SJCRH30 (cell line): Measurements from ENCODE around the gene PRR7. TPM values are rescaled to one million over a fixed set of nuclear protein-coding genes. Genes with fewer than 3 reads are reported as not detected.
"Not testable (repeated sequence)": the region's sequence is repeated elsewhere in the genome, so short reads cannot be mapped to it uniquely, and the experiment has no call there.

Experiments
- DNase-seq, 2 experiments: peaks; one replicate each; pipeline ENCODE4 v3.0.0-alpha.2; 2015 to 2020
- H3K27ac ChIP-seq: fragments of 250-450 bp; sonication (Bioruptor Pico); 2 replicates; pipeline ENCODE4 v1.5.1; 2020; ENCODE audit warnings: mild to moderate bottlenecking, moderate library complexity
- H3K27me3 ChIP-seq: fragments of 250-450 bp; sonication (Bioruptor Pico); 2 replicates; pipeline ENCODE4 v1.5.1; 2020; ENCODE audit warnings: mild to moderate bottlenecking, moderate library complexity
- H3K36me3 ChIP-seq: fragments of 250-450 bp; sonication (Bioruptor Pico); 2 replicates; pipeline ENCODE4 v1.5.1; 2020; ENCODE audit warnings: mild to moderate bottlenecking, moderate library complexity
- H3K4me1 ChIP-seq: fragments of 250-450 bp; sonication (Bioruptor Pico); 2 replicates; pipeline ENCODE4 v1.5.1; 2020; ENCODE audit warnings: mild to moderate bottlenecking, moderate library complexity
- H3K4me3 ChIP-seq: fragments of 250-450 bp; sonication (Bioruptor Pico); 2 replicates; pipeline ENCODE4 v1.5.1; 2020; ENCODE audit warnings: mild to moderate bottlenecking, moderate library complexity
- H3K9me3 ChIP-seq: fragments of 250-450 bp; sonication (Bioruptor Pico); replicated peaks from 2 replicates; pipeline ENCODE4 v1.5.1; 2020; ENCODE audit warnings: mild to moderate bottlenecking, moderate library complexity
- total RNA-seq: library from RNA; depleted of rRNA; stranded (reverse); fragments of >200 nt; shearing (Covaris generic); gene quantifications from 2 replicates; pipeline ENCODE4 v1.2.3, GENCODE V29; 2014

PRR7 gene
- total RNA-seq, 1 experiment from 2014 or later, result 6.4 TPM

- Histone ChIP-seq H3K9me3 (no peaks in the 10 kb centered on the region), H3K27me3 (no peaks in the 10 kb centered on the region), H3K4me3 (no peak overlapping the region), H3K36me3 (no peaks in the 10 kb centered on the region), H3K4me1 (peaks cover 32% of the 10 kb centered on the region), H3K27ac (peak overlapping the region; percentile 79)
- peak; percentile 92 to 96 for DNase-seq
These were observed 33.9 kb upstream of the PRR7 start for GRCh38 chr5:177412603-177413233.

- no peaks in the 10 kb centered on the region for H3K36me3 ChIP-seq
- no peak for DNase-seq
- H3K4me3 ChIP-seq, result no peak overlapping the region
- H3K27ac ChIP-seq, result no peak overlapping the region
- H3K4me1 ChIP-seq, result peaks cover 32% of the 10 kb centered on the region
- H3K27me3 ChIP-seq, result no peaks in the 10 kb centered on the region
- H3K9me3 ChIP-seq, result no peaks in the 10 kb centered on the region
These were observed 32.1 kb upstream of the PRR7 start for GRCh38 chr5:177414481-177414880.

GRCh38 chr5:177417081-177417480, 29.5 kb upstream of the PRR7 start:
- not testable (repeated sequence) for H3K27me3 ChIP-seq, H3K27ac ChIP-seq, DNase-seq, H3K4me3 ChIP-seq, H3K9me3 ChIP-seq, H3K36me3 ChIP-seq
- H3K4me1 ChIP-seq, result peaks cover 34% of the 10 kb centered on the region

GRCh38 chr5:177419046-177419445, 27.6 kb upstream of the PRR7 start:
- peak; percentile 44 to 62 for DNase-seq
- Histone ChIP-seq H3K4me3 (no peak overlapping the region), H3K27me3 (no peaks in the 10 kb centered on the region), H3K27ac (no peak overlapping the region), H3K4me1 (peaks cover 16% of the 10 kb centered on the region), H3K36me3 (no peaks in the 10 kb centered on the region), H3K9me3 (no peaks in the 10 kb centered on the region)

GRCh38 chr5:177420472-177420871, 26.1 kb upstream of the PRR7 start:
- DNase-seq, H3K36me3 ChIP-seq, H3K4me3 ChIP-seq, H3K27ac ChIP-seq, H3K27me3 ChIP-seq, H3K9me3 ChIP-seq: not testable (repeated sequence)
- peaks cover 13% of the 10 kb centered on the region for H3K4me1 ChIP-seq

- no peak overlapping the region for H3K4me3 ChIP-seq
- H3K27me3 ChIP-seq, result no peaks in the 10 kb centered on the region
- peaks cover 14% of the 10 kb centered on the region for H3K4me1 ChIP-seq
- no peaks in the 10 kb centered on the region for H3K36me3 ChIP-seq
- no peaks in the 10 kb centered on the region for H3K9me3 ChIP-seq
- no peak overlapping the region for H3K27ac ChIP-seq
- peak; percentile 40 to 54 for DNase-seq
These were observed 25.4 kb upstream of the PRR7 start for GRCh38 chr5:177421062-177421798.

GRCh38 chr5:177423671-177424070, 22.9 kb upstream of the PRR7 start:
- Histone ChIP-seq H3K27me3 (no peaks in the 10 kb centered on the region), H3K36me3 (no peaks in the 10 kb centered on the region), H3K9me3 (no peaks in the 10 kb centered on the region), H3K4me1 (peaks cover 20% of the 10 kb centered on the region), H3K4me3 (no peak overlapping the region), H3K27ac (no peak overlapping the region)
- no peak for DNase-seq

- H3K27ac ChIP-seq, result peak overlapping the region; percentile 67
- H3K27me3 ChIP-seq, result no peaks in the 10 kb centered on the region
- peaks cover 31% of the 10 kb centered on the region for H3K4me1 ChIP-seq
- H3K4me3 ChIP-seq, result peak overlapping the region; percentile 62
- DNase-seq, result no peak
- no peaks in the 10 kb centered on the region for H3K9me3 ChIP-seq
- no peaks in the 10 kb centered on the region for H3K36me3 ChIP-seq
These were observed 21.3 kb upstream of the PRR7 start for GRCh38 chr5:177425196-177425800.

- H3K4me1 ChIP-seq, result peaks cover 32% of the 10 kb centered on the region
- peak overlapping the region; percentile 62 for H3K4me3 ChIP-seq
- 0 out of 2 replicates have a peak, but pooled peaks cover 4% of the 10 kb centered on the region for H3K36me3 ChIP-seq
- no peaks in the 10 kb centered on the region for H3K9me3 ChIP-seq
- no peaks in the 10 kb centered on the region for H3K27me3 ChIP-seq
- DNase-seq, result peak; percentile 100
- H3K27ac ChIP-seq, result peak overlapping the region; percentile 67
These were observed 20.6 kb upstream of the PRR7 start for GRCh38 chr5:177425801-177426565.

GRCh38 chr5:177426566-177427210, 19.9 kb upstream of the PRR7 start, which contains the start of gene GRK6:
Gene GRK6, plus strand, starts transcription at chr5:177426676. Its CDS starts 170 bp downstream, at chr5:177426846.
- peak; percentile 47 to 56 for DNase-seq
- Histone ChIP-seq H3K27ac (peak within 1 kb of the TSS; percentile 71), H3K36me3 (0 out of 2 replicates have a peak, but pooled peaks cover 5% of the 10 kb centered on the region), H3K9me3 (no peaks in the 10 kb centered on the region), H3K4me3 (peak within 1 kb of the TSS; percentile 89), H3K4me1 (peaks cover 27% of the 10 kb centered on the region), H3K27me3 (no peaks in the 10 kb centered on the region)

- H3K4me1 ChIP-seq, result peaks cover 25% of the 10 kb centered on the region
- DNase-seq, result peak in 1 of 2 experiments; percentile 41
- H3K27ac ChIP-seq, result peak overlapping the region; percentile 71
These were observed 19.3 kb upstream of the PRR7 start for GRCh38 chr5:177427211-177427822.

GRCh38 chr5:177427919-177428573, 18.6 kb upstream of the PRR7 start:
- no peak for DNase-seq
- H3K36me3 ChIP-seq, result peaks cover 18% of the 10 kb centered on the region
- H3K4me1 ChIP-seq, result peaks cover 25% of the 10 kb centered on the region
- no peak overlapping the region for H3K27ac ChIP-seq
- H3K27me3 ChIP-seq, result no peaks in the 10 kb centered on the region
- H3K9me3 ChIP-seq, result no peaks in the 10 kb centered on the region
- H3K4me3 ChIP-seq, result no peak overlapping the region

More at GRCh38 chr5:177427211-177427822, 19.3 kb upstream of the PRR7 start:
- H3K4me3 ChIP-seq, result peak overlapping the region; percentile 89
- no peaks in the 10 kb centered on the region for H3K27me3 ChIP-seq
- H3K9me3 ChIP-seq, result no peaks in the 10 kb centered on the region
- peaks cover 11% of the 10 kb centered on the region for H3K36me3 ChIP-seq

- H3K27ac ChIP-seq, result no peak overlapping the region
- H3K4me1 ChIP-seq, result peaks cover 25% of the 10 kb centered on the region
- H3K4me3 ChIP-seq, result no peak overlapping the region
- no peaks in the 10 kb centered on the region for H3K27me3 ChIP-seq
- H3K36me3 ChIP-seq, result peaks cover 23% of the 10 kb centered on the region
- no peak for DNase-seq
- no peaks in the 10 kb centered on the region for H3K9me3 ChIP-seq
These were observed 17.9 kb upstream of the PRR7 start for GRCh38 chr5:177428574-177429217.
